Panc1 (cell line): ENCODE results near the gene COL4A3. TPM values are rescaled to one million over a fixed set of nuclear protein-coding genes. Genes with fewer than 3 reads are reported as not detected.

ENCODE experiments used
- ATAC-seq: fragments of 200-7000 bp; cut with Tn5 transposase; 2 replicates; pipeline ENCODE4 v1.9.1; 2020; ENCODE audit warnings: mild to moderate bottlenecking, moderate library complexity
- BruUV-seq: library from RNA; stranded (reverse); fragments of 400-500 nt; replicated peaks from 2 replicates; lab custom pipeline; 2021; lab: Mats Ljungman, UMichigan
- CTCF ChIA-PET: fragments of 300-600 bp; sonication (Branson Sonifier 250); formaldehyde crosslinking; loops from one replicate; lab custom pipeline; 2022; ENCODE audit warnings: antibody characterized with exemption; lab: Charles Lee
- POLR2A ChIA-PET: fragments of 300-600 bp; sonication (Branson Sonifier 250); formaldehyde crosslinking; loops from one replicate; lab custom pipeline; 2022; ENCODE audit warnings: antibody characterized with exemption; lab: Charles Lee
- DNase-seq: peaks from one replicate; pipeline ENCODE4 v3.0.0-alpha.2; 2010; ENCODE audit warnings: low read depth, low spot score
- H3K27ac ChIP-seq: 2 replicates; pipeline ENCODE4 v1.5.1; 2011; ENCODE audit warnings: mild to moderate bottlenecking, low read length, inconsistent platforms
- H3K27me3 ChIP-seq: fragments of 200-500 bp; sonication (Bioruptor generic); 2 replicates; pipeline ENCODE4 v1.6.0; 2014; ENCODE audit warnings: low read length, inconsistent platforms; ENCODE audit not compliant: control insufficient read depth, insufficient read depth
- H3K36me3 ChIP-seq: fragments of 200-500 bp; sonication (Bioruptor generic); 2 replicates; pipeline ENCODE4 v1.5.1; 2014; ENCODE audit warnings: inconsistent platforms, mild to moderate bottlenecking, low read length, moderate library complexity; ENCODE audit not compliant: control insufficient read depth, insufficient read depth
- H3K4me1 ChIP-seq: 2 replicates; pipeline ENCODE4 v1.5.1; 2011; ENCODE audit warnings: inconsistent platforms, mild to moderate bottlenecking, low read length, moderate library complexity; ENCODE audit not compliant: control insufficient read depth, insufficient read depth
- H3K4me3 ChIP-seq, 2 experiments: 2 replicates each; pipeline ENCODE4 v1.5.1; 2011 to 2012; ENCODE audit warnings: low read depth in 2 of 2, low read length in 2 of 2, mild to moderate bottlenecking in 2 of 2, inconsistent platforms in 1 of 2, moderate library complexity in 1 of 2
- H3K9me3 ChIP-seq: fragments of 200-500 bp; sonication (Bioruptor generic); 2 replicates; pipeline ENCODE4 v1.5.1; 2014; ENCODE audit warnings: low read depth, mild to moderate bottlenecking, inconsistent platforms, low read length, moderate library complexity; ENCODE audit not compliant: control insufficient read depth, insufficient read depth
- POLR2AphosphoS5 ChIP-seq: IDR thresholded peaks from 2 replicates; pipeline ENCODE4 v1.6.1; 2012; ENCODE audit warnings: mild to moderate bottlenecking, low read depth, low read length, moderate library complexity
- REST ChIP-seq, 2 experiments: IDR thresholded peaks; 2 replicates each; pipeline ENCODE4 v1.6.1; 2011 to 2012; ENCODE audit warnings: low read depth in 2 of 2, control low read depth in 1 of 2, low read length in 1 of 2, mild to moderate bottlenecking in 1 of 2, moderate library complexity in 1 of 2; ENCODE audit not compliant: insufficient read depth in 1 of 2
- SIN3A ChIP-seq: IDR thresholded peaks from 2 replicates; pipeline ENCODE4 v1.6.1; 2012; ENCODE audit warnings: low read depth, mild to moderate bottlenecking, low read length, moderate library complexity, borderline replicate concordance; ENCODE audit not compliant: insufficient read depth
- TCF7L2 ChIP-seq: IDR thresholded peaks from 2 replicates; pipeline ENCODE4 v1.6.1; 2011; ENCODE audit warnings: mild to moderate bottlenecking, low read depth, low read length, inconsistent platforms
- in situ Hi-C: cut with HindIII; loops from 2 replicates; pipeline ENCODE4 v1.10.0; 2016; ENCODE audit warnings: low sequenced_read_pairs, low pct_unique_long_range_greater_than_20kb
- intact Hi-C: fragments of 100-400 bp; cut with micrococcal nuclease; formaldehyde crosslinking; loops from one replicate; pipeline ENCODE4 v1.10.0; 2022; ENCODE audit not compliant: unreplicated experiment
- total RNA-seq: library from RNA; stranded (reverse); gene quantifications from one replicate; pipeline ENCODE4 v1.2.1, GENCODE V29; 2021; ENCODE audit not compliant: unreplicated experiment
- TF ChIP-seq, protein P1 (sequence below): fragments of 450-650 bp; IDR thresholded peaks from 2 replicates; pipeline ENCODE4 v1.5.1; 2017; ENCODE audit warnings: mild to moderate bottlenecking

Gene COL4A3
- total RNA-seq, 1 experiment from 2014 or later: 0.18 TPM

DNA sequence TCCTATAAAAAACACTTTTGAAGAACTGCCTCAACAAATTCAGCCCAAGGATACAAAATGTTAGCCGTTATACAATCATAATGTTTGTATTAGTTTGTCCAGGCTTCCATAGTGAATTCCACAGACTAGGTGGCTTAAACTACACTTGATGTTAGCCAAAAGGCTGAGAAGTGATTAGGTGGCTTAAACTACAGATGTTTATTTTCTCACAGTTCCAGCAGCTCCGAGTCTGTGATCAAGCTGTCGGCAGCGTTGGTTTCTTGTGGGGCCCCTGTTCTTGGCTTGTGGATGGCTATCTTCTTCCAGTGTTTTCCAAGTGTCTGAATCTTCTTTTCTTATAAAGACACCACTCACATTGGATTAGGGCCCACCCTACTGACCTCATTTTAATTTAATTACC, 129.1 kb downstream of the COL4A3 start:
- H3K4me1 ChIP-seq: no peaks in the 10 kb centered on the region
- DNase-seq (no peak), ATAC-seq (no peak)
- H3K36me3 ChIP-seq: no peaks in the 10 kb centered on the region
- H3K4me3 ChIP-seq: no peak overlapping the region
- TF ChIP-seq REST (IDR thresholded peaks at IDR 0.05; ENCODE audit: insufficient read depth in 1 of 2, low read depth in 2 of 2, low read length in 1 of 2): no peak
- no peak for TF ChIP-seq TCF7L2
- TF ChIP-seq SIN3A: no peak
- no peak for TF ChIP-seq POLR2AphosphoS5
- TF ChIP-seq, protein P1, sequence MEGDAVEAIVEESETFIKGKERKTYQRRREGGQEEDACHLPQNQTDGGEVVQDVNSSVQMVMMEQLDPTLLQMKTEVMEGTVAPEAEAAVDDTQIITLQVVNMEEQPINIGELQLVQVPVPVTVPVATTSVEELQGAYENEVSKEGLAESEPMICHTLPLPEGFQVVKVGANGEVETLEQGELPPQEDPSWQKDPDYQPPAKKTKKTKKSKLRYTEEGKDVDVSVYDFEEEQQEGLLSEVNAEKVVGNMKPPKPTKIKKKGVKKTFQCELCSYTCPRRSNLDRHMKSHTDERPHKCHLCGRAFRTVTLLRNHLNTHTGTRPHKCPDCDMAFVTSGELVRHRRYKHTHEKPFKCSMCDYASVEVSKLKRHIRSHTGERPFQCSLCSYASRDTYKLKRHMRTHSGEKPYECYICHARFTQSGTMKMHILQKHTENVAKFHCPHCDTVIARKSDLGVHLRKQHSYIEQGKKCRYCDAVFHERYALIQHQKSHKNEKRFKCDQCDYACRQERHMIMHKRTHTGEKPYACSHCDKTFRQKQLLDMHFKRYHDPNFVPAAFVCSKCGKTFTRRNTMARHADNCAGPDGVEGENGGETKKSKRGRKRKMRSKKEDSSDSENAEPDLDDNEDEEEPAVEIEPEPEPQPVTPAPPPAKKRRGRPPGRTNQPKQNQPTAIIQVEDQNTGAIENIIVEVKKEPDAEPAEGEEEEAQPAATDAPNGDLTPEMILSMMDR: no peak
- ChIA-PET CTCF (no interaction called here), POLR2A (no interaction called here)
- BruUV-seq: no TSS peak
- in situ Hi-C loops (no loop called here), intact Hi-C loops (no loop called here)
- H3K27ac ChIP-seq: no peak overlapping the region
- no peaks in the 10 kb centered on the region for H3K27me3 ChIP-seq
- no peaks in the 10 kb centered on the region for H3K9me3 ChIP-seq

- H3K27ac ChIP-seq: no peak overlapping the region
- H3K36me3 ChIP-seq: no peaks in the 10 kb centered on the region
- ATAC-seq (no peak), DNase-seq (no peak)
- H3K4me1 ChIP-seq: no peaks in the 10 kb centered on the region
- in situ Hi-C loops (no loop called here), intact Hi-C loops (no loop called here)
- ChIA-PET CTCF (no interaction called here), POLR2A (interaction anchor here (0.5 kb wide), 1 partner anchor 9 kb away, joined by 3 read pairs; no protein-coding TSS in a partner anchor)
- H3K4me3 ChIP-seq: no peak overlapping the region
- no TSS peak for BruUV-seq
- no peak for TF ChIP-seq REST (IDR thresholded peaks at IDR 0.05; ENCODE audit: insufficient read depth in 1 of 2, low read depth in 2 of 2, low read length in 1 of 2)
- no peak for TF ChIP-seq TCF7L2
- TF ChIP-seq, protein P1: no peak
- TF ChIP-seq SIN3A: no peak
- no peak for TF ChIP-seq POLR2AphosphoS5
- H3K9me3 ChIP-seq: no peaks in the 10 kb centered on the region
- no peaks in the 10 kb centered on the region for H3K27me3 ChIP-seq
Observed at GRCh38 chr2:227295806-227296205, 131.4 kb downstream of the COL4A3 start.
